A549 (cell line): ENCODE results near the gene SMARCA4.

Experiments
- BHLHE40 ChIP-seq: IDR thresholded peaks from 2 replicates; pipeline ENCODE4 v1.6.1; 2012; ENCODE audit warnings: low read depth, low read length, inconsistent platforms
- CEBPB ChIP-seq, 2 experiments: fragments of >200 bp in 1 of 2; sonication (Bioruptor Twin) in 1 of 2; formaldehyde crosslinking in 1 of 2; IDR thresholded peaks; 2 replicates each; pipeline ENCODE4 v1.6.1; 2012 to 2016
- CTCF ChIP-seq: fragments of >200 bp; sonication (Bioruptor Twin); formaldehyde crosslinking; IDR thresholded peaks from 3 replicates; pipeline ENCODE4 v1.5.1; 2016
- HDAC2 ChIP-seq: fragments of 200-600 bp; sonication (generic); IDR thresholded peaks from 2 replicates; pipeline ENCODE4 v1.6.1; 2016
- JUN ChIP-seq, 2 experiments: fragments of >200 bp; sonication (Bioruptor Twin); formaldehyde crosslinking; IDR thresholded peaks; 2 replicates in 1 of 2; 3 replicates in 1 of 2; pipeline ENCODE4 v1.6.1; 2016 to 2017
- MAFK ChIP-seq: fragments of 450-650 bp; IDR thresholded peaks from 2 replicates; pipeline ENCODE4 v1.6.1; 2014; ENCODE audit not compliant: partially characterized antibody
- MAX ChIP-seq: IDR thresholded peaks from 2 replicates; pipeline ENCODE4 v1.6.1; 2012
- NFE2L2 ChIP-seq: fragments of 150-350 bp; conservative IDR thresholded peaks from 2 replicates; pipeline ENCODE4 v1.6.1; 2014; ENCODE audit warnings: low read length
- NR3C1 ChIP-seq: fragments of >200 bp; sonication (Bioruptor Twin); formaldehyde crosslinking; IDR thresholded peaks from 3 replicates; pipeline ENCODE4 v1.6.1; 2017
- PBX3 ChIP-seq: IDR thresholded peaks from 2 replicates; pipeline ENCODE4 v1.6.1; 2012
- POLR2A ChIP-seq: IDR thresholded peaks from 2 replicates; pipeline ENCODE4 v1.6.1; 2012; ENCODE audit warnings: mild to moderate bottlenecking, low read length
- POLR2AphosphoS2 ChIP-seq: conservative IDR thresholded peaks from 2 replicates; pipeline ENCODE4 v1.6.1; 2012; ENCODE audit warnings: low read length, improper control_type of control experiment, inconsistent platforms
- SMC3 ChIP-seq: fragments of >200 bp; sonication (Bioruptor Twin); formaldehyde crosslinking; IDR thresholded peaks from 3 replicates; pipeline ENCODE4 v1.6.1; 2018; ENCODE audit warnings: inconsistent platforms
- ZFP36 ChIP-seq: fragments of 450-650 bp; IDR thresholded peaks from 2 replicates; pipeline ENCODE4 v1.6.1; 2014; ENCODE audit warnings: borderline replicate concordance; ENCODE audit not compliant: partially characterized antibody

GRCh38 chr19:10991521-10992081 lies 30.8 kb downstream of the SMARCA4 start:
- TF ChIP-seq POLR2AphosphoS2 (no peak), NR3C1 (no peak), PBX3 (no peak), BHLHE40 (no peak), MAFK (no peak), CTCF (no peak), ZFP36 (no peak), HDAC2 (no peak), NFE2L2 (no peak), CEBPB (IDR thresholded peaks at IDR 0.05) (no peak), POLR2A (no peak), JUN (IDR thresholded peaks at IDR 0.05) (no peak), MAX (no peak), SMC3 (no peak)
